HG02938 (cell line): Measurements from ENCODE around the gene ATG16L2.
"Not testable (repeated sequence)": the region's sequence is repeated elsewhere in the genome, so short reads cannot be mapped to it uniquely, and the experiment has no call there.

ENCODE experiments used
- ATAC-seq: cut with Tn5 transposase; IDR thresholded peaks from one replicate; pipeline ENCODE4 v1.9.1; 2021; ENCODE audit warnings: mild to moderate bottlenecking, moderate library complexity; ENCODE audit not compliant: unreplicated experiment

The ATG16L2 gene

DNA sequence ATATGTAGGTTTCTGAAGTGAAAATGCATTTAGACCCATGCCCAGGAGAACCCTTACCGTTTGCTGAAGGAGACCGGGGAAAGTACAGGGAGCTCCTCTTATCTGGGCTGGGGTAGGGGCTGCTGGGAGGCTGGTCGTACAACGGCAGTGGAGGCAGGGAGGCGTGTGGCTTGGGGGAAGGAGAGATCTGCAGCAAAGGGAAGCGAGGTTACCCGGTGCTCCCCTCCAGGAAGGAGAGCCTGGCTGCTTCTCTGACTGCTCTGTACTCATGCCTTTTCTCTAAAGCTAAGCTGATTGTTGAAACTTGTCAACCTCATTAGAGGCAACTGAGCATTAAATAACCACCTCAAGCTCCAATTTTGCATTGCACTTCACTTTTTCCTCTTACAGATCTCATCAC, 27.2 kb downstream of the ATG16L2 start:
- ATAC-seq: no peak

DNA sequence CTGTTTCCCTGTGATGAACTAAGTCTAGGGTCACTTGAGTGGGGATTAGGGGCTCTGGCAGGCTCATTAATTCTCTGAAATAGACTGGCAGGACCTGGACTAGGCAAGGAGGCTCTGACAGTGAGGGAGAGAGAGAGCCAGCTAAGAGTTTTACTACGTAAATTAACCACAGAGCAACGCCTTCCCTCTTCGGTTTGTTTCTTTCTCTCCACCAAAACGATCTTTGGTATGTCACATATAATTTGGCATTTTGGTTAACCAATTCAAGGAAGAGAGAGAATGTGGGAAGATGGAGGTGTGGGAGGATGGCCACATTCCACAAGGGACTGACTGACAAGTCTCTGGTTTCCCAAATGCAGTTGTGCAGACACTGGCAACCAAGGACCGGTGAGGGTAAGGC, 27.9 kb downstream of the ATG16L2 start:
- no peak for ATAC-seq

- no peak for ATAC-seq
Measured at GRCh38 chr11:72842653-72843330, 28.6 kb downstream of the ATG16L2 start.

DNA sequence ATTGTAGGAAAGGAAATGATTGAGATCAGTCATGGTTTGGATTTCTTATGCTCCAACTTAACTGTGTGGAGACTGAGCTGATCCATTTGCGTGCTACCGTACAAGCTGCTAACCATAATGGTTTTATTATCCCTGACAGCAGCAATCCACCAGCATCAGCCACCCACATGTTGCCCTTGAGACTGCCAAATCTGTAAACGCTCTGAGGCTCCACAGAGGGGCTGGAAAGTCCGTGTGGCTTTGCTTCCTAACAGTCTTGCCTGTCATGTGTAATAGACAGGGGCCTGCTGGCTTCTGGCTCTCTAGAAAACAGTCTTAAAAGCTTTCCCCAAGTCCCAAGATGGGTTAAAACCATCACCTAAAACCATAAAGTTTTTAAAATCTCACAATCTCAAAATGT, 30.1 kb downstream of the ATG16L2 start:
- no peak for ATAC-seq

- no peak for ATAC-seq
Measured at GRCh38 chr11:72848846-72849466, 34.7 kb downstream of the ATG16L2 start.

DNA sequence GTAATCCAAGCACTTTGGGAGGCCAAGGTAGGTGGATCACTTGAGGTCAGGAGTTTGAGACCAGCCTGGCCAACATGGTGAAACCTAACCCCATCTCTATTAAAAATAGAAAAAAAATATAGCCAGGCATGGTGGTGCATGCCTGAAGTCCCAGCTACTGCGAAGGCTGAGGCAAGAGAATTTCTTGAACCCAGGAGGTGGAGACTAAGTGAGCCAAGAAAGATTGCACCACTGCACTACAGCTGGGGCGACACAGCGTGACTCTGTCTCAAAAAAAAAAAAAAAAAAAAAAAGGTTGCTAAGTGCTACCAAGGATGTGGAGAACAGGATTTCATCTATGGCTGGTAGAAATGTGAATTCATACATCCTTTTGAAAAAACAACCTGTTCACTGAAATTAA, 36.6 kb downstream of the ATG16L2 start:
- no peak for ATAC-seq

GRCh38 chr11:72851726-72852125, 37.5 kb downstream of the ATG16L2 start:
- no peak for ATAC-seq

DNA sequence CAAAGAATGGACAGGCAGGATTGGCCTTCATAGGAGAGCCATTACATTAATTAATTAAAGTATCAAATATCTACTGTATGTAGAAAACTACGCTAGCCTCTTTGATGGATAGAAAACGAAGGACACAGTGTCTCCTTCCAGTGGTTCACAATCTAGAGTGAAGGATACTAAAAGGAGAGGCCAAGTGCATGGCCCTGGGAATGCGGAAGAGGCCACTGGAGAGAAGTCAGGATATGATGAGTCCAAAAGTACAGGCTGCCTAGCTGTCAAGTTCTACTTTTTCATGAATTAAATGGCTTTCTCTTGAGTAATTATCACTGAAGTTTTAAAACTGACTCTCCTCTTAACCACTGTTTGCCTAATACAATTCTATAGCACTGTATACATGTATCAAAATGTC, 41.9 kb downstream of the ATG16L2 start:
- ATAC-seq: no peak

GRCh38 chr11:72856551-72857345, 42.5 kb downstream of the ATG16L2 start:
- ATAC-seq: no peak

GRCh38 chr11:72858267-72858666, 44.1 kb downstream of the ATG16L2 start:
- not testable (repeated sequence) for ATAC-seq

DNA sequence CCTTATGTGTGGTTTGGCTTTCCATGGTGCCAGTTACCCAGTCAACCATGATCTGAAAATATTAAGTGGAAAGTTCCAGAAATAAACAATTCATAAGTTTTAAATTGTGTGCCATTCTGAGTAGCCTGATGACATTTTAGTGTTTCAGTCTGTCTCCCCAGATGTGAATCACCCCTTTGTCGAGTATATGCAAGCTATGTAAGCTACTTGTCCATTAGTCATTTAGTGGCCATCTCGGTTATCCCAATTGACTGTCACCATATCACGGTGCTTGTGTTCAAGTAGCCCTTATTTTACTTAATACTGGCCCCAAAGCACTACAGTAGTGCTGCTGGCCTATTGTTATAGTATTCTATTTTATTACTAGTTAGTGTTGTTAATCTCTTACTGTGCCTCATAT, 44.9 kb downstream of the ATG16L2 start:
- ATAC-seq: no peak

GRCh38 chr11:72860010-72860409, 45.8 kb downstream of the ATG16L2 start:
- no peak for ATAC-seq

GRCh38 chr11:72860592-72860991, 46.4 kb downstream of the ATG16L2 start:
- ATAC-seq: no peak

DNA sequence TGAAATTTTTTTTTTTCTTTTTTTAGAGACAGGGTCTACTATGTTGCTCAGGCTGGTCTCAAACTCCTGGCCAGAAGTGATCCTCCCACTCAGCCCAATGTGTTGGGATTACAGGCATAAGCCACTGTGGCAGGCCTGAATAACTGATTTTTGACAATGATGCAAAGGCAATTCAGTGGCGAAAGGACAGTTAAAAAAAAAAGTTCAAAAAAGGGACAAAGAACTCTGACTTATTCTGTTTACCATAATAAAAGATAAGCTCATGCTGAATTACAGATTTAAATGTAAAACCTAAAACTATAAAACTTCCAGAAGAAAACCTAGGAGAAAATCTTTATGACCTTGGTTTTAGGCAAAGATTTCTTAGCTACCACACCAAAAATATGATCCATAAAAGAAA, 48.9 kb downstream of the ATG16L2 start:
- no peak for ATAC-seq

- ATAC-seq: no peak
Measured at GRCh38 chr11:72863916-72864315, 49.7 kb downstream of the ATG16L2 start.

GRCh38 chr11:72864702-72865655, 50.8 kb downstream of the ATG16L2 start:
- ATAC-seq: no peak

DNA sequence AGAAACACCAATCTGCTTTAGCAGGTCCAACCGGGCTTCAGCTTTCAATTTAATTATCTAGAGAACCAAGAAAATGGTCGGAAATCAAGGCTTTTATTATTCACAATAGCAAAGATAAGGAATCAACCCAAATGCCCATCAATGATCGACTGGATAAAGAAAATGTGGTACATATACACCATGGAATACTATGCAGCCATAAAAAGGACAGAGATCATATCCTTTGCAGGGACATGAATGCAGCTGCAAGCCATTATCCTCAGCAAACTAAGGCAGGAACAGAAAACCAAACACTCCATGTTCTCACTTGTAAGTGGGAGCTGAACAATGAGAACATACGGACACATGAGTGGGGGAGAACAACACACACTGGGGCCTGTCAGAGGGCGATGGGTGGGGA, 53.8 kb downstream of the ATG16L2 start:
- no peak for ATAC-seq

- no peak for ATAC-seq
Measured at GRCh38 chr11:72869831-72870230, 55.6 kb downstream of the ATG16L2 start.

DNA sequence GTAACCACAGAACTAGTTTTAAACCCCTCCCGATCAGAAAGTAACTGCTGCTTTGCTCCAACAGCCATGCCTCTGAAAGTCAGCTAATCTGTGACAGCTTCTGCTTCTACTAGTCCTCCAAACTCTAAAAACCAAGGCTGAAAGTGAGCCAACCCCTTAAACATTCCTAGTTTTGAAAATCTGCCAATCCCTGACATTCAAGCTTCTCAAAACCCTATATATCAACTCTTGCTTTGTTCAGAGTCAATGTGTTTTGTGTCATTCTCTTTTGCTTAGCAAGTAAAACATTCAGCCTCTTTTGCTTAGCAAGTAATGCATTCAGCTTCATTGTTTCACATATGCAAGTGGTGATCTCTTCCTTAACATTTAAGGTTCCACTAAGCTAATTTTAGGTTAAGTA, 56.9 kb downstream of the ATG16L2 start:
- no peak for ATAC-seq

GRCh38 chr11:72872012-72872411, 57.8 kb downstream of the ATG16L2 start:
- no peak for ATAC-seq

- ATAC-seq: no peak
Measured at GRCh38 chr11:72875736-72876135, 61.5 kb downstream of the ATG16L2 start.
